T-helper 1 cell treated with Interleukin-12 subunit alpha and Interleukin-12 subunit beta and Interleukin-4 antibody, amounts not matched to agents 30 ng/mL and 1 ng/mL, for 36 hours (primary cell): ENCODE data around the gene MRTO4. TPM values are rescaled to one million over a fixed set of nuclear protein-coding genes. Genes with fewer than 3 reads are reported as not detected.
"Not testable (repeated sequence)": the region's sequence is repeated elsewhere in the genome, so short reads cannot be mapped to it uniquely, and the experiment has no call there.

Experiments
- intact Hi-C: fragments of 100-400 bp; cut with micrococcal nuclease; formaldehyde crosslinking; loops from one replicate; pipeline ENCODE4 v1.15.1; 2024
- total RNA-seq: library from RNA; stranded (reverse); gene quantifications from 2 replicates; pipeline ENCODE4 v1.2.3, GENCODE V29; 2022

The MRTO4 gene
- total RNA-seq, 1 donor from 2014 or later: 48.6 TPM

- intact Hi-C loops: no loop called here
Measured at GRCh38 chr1:19222979-19223824, 28.4 kb upstream of the MRTO4 start.

GRCh38 chr1:19229229-19229628, 22.4 kb upstream of the MRTO4 start:
- intact Hi-C loops: no loop called here

GRCh38 chr1:19229828-19230325, 21.7 kb upstream of the MRTO4 start:
- intact Hi-C loops: no loop called here

GRCh38 chr1:19231736-19232523, 19.7 kb upstream of the MRTO4 start:
- intact Hi-C loops: not testable (repeated sequence)

DNA sequence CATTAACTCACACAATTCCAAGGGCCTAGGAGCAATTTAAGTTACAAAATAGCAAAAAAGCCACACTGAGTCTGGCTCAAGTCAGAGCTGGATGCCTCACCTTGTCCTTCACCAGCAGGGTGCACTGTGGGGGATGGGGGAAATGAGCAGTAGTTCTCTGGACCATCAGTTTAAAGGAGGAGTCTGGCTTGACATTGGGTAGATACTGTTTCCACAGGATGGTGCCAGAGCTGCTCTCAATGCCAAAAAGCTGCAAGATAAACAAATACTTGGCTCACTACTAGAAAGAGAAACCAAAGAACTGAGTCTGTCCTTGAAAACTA, 19.1 kb upstream of the MRTO4 start:
- intact Hi-C loops: no loop called here

- intact Hi-C loops: no loop called here
Measured at GRCh38 chr1:19234224-19234623, 17.4 kb upstream of the MRTO4 start.

DNA sequence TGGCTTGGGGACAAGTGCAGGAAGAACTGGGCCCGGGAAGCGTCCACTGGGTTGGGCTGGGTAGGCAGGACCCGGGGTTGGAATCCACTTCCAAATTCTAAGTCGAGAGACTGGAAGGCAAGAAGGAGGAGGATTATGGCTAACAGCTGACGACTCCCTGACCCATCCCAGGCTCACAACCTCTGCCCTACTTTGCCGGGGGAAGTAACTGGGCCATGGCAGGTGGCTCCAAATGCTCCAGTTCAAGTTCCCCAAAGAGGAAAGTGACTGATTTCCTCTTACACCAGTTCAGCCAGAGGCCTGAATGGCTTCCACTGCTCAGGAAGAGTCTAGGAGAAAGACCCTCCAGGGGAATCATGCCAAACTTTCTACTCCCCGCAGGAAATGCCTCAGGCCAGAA, 11.7 kb upstream of the MRTO4 start:
- intact Hi-C loops: loop anchor here (2.0 kb wide), 1 partner anchor 127 kb away; no protein-coding TSS in a partner anchor

DNA sequence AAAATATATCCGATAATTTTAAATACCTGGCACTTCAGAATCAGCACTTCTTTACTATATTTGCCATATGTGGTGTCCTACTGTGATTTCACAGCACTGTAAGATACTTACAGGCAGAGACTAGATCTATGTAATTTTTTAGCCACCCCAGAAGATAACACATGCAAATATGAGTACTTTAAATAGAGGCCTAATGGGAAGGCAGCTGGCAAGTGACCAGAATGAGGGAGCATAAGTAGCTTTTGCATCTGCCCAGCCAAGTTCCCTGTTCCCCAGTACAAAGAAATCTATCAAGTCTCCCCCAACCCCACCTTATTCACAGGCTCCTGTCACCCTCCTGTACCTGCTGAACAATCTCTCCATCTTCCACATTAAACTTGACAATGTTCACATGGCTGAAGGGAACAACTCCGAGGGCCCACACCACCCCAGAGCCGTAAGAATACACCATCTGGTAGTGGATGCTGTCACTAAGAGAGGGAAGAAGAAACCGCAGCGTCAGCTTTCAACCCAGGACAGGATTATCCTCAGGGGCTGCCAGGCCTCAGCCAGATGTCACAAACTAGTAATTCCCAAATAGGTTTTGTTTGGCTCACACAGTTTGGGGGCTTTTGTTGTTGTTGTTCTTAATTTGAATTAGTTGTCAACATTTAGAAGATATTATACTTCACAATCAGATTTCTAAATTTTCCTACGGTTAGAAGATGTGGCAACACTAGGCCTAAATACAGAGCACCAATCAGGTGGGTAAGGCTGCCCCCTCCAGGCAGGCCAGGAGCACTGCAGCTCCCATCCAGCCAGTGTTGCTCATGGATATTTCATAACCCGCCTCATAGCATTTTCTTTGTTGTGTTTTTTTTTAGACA, 10.7 kb upstream of the MRTO4 start:
- intact Hi-C loops: loop anchor here (1.0 to 2.0 kb wide), 7 partner anchors 10 to 357 kb away; partner anchors contain the start of genes EMC1, MRTO4 and UBR4

DNA sequence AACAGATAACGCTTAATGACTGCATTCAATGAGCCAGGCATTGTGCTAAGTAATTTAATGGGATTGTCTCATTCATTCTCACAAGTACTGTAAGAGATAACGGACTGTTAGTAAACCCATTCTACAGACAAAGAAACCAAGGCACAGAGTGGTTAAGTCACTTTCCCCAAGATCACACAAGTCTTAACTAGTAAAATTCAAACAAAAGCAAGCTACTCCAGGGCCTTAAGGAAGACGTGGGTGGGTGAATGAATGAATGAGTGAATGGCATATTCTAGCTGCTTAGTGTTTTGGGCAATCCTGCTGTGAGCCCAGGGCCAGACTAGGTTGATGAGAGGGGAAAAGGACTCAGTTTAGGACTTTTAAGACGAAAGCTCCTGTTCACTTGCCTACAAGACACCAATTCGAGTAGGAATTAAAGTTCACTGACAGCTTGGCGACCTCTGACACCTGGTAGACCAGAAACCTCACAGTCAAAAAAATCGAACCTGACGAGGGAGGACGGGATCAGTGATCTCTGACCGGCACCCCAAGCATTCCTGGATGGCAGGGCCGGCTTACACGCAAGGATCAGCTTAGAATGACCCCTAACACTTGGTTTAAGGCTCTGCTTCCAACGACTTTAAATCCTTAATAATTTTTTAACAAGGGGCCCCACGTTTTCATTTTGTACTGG, 838 bp upstream of the MRTO4 start:
- intact Hi-C loops: loop anchor here (1.0 to 2.0 kb wide), 7 partner anchors 9 to 402 kb away; partner anchors contain the start of genes AKR7A2, ALDH4A1, CAPZB and SLC66A1

DNA sequence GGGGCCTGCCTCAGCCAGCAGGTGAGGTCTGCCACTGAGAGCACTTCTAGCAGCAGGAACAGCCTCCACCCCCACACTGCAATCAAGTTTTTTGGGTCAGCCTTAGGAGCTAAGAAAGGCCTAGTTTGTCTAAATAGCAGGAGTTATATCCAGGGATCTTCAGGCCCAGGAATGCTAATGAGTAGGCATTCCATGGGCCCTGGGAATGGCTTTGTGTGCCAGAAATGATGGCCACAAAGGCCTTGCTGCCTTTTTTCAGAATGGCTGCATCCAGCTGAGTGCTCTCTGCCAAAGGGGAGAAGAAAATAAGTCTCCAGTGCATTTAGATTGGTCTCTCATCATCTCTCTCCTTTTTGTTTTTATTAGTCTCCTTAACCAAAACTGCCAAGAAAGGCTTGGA, 2.8 kb downstream of the MRTO4 start:
- intact Hi-C loops: no loop called here

DNA sequence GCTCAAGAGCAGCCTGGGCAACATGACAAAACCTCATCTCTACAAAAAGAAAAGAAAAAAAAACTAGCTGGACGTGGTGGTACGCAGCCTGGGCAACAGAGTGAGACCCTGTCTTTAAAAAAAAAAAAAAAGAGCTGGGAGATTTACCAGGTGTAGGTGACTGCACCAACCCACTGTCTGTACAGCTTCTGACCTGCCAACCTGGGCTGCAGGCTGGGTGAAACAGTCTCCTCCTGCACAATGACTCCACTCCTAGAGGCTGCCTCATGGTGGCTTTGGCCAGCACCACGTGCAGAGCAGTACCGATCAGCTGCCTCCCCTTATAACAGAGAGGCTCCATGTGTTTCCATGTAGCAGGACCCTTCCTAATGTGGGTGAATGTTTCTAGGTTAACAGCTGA, 3.7 kb downstream of the MRTO4 start:
- intact Hi-C loops: no loop called here

GRCh38 chr1:19256301-19256700, 4.7 kb downstream of the MRTO4 start:
- intact Hi-C loops: not testable (repeated sequence)

- intact Hi-C loops: no loop called here
Measured at GRCh38 chr1:19257178-19257914, 5.7 kb downstream of the MRTO4 start.

GRCh38 chr1:19258353-19258752, 6.7 kb downstream of the MRTO4 start:
- intact Hi-C loops: no loop called here

GRCh38 chr1:19260211-19261138, 8.9 kb downstream of the MRTO4 start:
- intact Hi-C loops: no loop called here

DNA sequence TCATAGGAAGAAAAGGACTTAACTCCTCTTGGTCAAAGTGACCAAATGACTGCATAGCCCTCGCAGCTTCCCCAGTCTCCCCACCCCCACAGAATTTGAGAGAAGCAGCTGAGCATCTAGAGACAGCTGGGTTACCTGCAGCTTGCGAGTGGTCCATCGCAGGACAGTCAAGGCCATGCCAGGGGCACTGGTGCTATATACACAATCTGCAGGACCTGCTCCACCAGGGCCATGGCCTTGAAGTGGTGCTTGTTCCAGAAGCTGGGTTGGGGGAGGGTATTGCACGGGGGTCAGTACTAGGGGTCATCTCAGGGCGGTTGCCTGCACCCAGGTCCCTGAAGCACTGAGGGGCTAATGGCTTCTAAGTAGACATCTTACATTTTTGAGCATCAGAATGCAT, 10.4 kb downstream of the MRTO4 start:
- intact Hi-C loops: no loop called here

DNA sequence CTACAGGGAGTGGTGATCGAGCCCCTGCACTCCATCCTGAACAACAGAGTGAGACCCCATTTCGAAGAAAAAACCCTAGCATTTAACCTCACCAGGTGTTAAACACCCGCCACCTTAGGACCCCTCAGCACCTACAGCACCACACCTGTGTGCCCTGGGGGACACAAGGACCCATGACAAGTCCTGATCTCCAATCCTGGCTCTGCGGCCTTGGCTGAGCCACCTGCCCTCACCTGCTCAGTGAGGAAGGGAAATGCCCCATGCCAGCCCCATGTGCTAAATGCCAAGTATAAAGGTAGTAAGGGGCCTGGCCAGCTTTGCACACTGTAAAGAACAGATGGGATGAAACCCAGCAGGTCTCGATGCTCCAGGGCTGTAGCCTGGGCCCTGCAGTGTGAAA, 11.1 kb downstream of the MRTO4 start:
- intact Hi-C loops: no loop called here

GRCh38 chr1:19268445-19268844, 16.8 kb downstream of the MRTO4 start:
- intact Hi-C loops: no loop called here
